Stimulated activated CD8-positive, alpha-beta memory T cell treated with anti-CD3 and anti-CD28 coated beads, Interleukin-4, amount 100 ng/mL, for 24 hours (primary cell): ENCODE results near the gene CSTF3.
"Not testable (repeated sequence)": the region's sequence is repeated elsewhere in the genome, so short reads cannot be mapped to it uniquely, and the experiment has no call there.

Source experiments
- DNase-seq: peaks from one replicate; pipeline ENCODE4 v3.0.0-alpha.2; 2020; ENCODE audit warnings: low read depth

Gene CSTF3

DNA sequence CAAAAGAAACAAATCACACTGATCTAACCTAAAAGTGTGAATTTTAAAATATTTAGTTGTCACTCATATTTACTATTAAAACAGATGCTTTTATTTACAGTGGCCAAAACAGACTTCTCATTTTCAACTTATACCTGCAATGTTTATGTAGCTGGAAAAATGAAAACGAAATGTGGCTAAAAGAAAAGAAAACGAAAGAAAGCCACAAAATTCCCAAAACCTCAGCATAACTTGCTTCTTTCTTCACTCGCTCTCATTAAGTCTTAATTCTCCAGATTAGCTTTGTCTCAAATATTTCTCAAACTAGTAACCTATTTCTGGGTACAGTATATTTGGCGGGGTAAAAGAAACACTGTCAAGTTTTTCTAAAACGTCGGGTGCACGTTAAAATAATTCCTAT, 693 bp downstream of the CSTF3 start:
- DNase-seq: no peak

DNA sequence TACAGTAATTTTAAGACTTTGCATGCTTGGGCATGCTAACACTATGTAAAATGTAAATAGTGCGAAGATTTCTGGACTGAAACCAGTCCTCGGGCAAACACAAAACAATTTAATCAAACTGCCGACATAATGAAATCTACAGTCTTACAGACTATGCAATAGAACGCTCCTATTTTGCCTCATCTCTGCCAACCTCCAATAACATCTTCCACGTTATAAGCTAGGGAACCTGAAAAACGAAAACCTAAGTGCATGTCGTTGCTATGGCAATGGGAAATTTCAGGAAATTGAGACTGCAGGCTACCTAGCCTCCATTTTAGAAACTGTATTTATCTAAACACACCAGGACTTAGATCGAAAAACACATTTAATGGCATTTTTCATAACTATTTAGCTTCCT, 1.1 kb downstream of the CSTF3 start:
- no peak for DNase-seq

DNA sequence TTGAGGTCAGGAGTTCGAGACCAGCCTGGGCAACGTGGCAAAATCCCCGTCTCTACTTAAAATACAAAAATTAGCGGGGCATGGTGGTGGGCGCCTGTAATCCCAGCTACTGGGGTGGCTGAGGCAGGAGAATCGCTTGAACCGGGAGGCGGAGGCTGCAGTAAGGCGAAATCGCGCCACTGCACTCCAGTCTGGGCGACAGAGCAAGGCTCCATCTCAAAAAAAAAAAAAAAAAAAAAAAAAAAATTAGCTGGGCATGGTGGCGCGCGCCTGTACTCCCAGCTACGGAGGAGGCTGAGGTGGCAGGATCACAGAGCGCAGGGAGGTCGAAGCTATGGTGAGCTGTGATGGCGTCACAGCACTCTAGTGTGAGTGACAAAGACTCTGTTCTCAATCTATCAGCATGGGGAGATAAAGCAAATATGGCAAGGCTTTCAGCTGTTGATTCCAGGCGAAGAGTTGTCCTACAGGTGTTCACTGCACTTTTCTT, 1.9 kb downstream of the CSTF3 start:
- not testable (repeated sequence) for DNase-seq

DNA sequence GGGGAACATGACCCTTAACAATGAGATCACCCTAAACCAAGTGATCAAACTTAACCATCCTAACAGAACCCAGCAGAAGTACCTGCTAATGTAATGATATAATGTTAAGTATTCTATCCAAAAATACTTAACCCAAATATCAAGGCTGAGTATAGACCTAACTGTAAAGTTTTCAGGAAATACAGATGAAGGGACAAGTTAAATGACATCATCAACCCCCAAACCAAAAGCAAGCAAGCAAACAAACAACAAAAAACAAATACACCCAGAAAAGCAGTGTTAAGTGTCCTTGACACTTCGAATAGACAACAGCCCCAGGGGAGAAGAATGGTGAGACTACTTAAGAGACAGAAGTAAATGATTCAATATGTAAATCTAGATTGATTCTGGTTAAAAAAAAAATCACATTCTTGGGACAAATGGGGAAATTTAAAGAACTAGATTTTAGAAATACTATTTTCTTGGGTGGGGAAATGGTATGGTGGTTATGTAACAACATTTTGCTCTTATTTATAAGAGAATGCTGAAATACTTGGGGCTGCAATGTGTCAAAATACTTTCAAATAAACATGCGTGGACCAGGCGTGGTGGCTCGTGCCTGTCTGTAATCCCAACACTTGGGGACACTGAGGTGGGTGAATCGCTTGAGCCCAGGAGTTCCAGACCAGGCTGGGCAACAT, 2.5 kb downstream of the CSTF3 start:
- no peak for DNase-seq

DNA sequence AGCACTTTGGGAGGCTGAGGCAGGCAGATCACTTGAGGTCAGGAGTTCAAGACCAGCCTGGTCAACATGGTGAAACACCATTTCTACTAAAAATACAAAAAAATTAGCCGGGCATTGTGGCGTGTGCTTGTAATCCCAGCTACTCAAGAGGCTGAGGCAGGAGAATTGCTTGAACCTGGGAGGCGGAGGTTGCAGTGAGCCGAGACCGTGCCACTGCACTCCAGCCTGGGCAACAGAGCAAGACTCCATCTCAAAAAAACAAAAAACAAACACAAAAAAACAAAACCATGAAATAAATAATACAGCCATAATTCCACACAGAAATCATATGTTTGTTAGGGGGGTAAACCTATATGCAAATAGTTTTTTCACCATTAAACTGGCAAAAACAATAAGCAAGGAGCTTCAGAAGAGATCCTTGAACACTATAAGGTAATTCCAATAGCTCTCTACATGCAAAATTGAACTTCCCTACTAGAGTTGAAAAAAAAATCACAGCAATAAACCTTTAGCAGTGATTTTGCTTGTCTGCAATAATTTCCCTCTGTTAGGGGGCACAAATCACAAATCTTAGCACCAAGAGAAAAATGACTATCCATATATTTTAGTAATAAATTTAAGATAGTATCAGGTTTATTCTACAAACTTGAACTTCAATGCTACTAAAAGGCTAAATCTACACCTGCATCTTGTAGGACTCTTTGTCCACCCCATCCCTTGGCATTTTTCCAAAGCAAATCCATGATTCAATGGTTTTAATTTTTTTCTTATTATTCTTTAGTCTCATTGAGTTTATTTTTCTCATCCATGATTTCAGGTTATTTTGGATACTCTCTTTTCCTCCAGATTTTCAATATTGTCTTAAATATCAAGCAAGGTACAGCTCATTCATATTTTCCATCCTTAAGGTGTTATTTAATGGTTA, 3.9 kb downstream of the CSTF3 start:
- no peak for DNase-seq

DNA sequence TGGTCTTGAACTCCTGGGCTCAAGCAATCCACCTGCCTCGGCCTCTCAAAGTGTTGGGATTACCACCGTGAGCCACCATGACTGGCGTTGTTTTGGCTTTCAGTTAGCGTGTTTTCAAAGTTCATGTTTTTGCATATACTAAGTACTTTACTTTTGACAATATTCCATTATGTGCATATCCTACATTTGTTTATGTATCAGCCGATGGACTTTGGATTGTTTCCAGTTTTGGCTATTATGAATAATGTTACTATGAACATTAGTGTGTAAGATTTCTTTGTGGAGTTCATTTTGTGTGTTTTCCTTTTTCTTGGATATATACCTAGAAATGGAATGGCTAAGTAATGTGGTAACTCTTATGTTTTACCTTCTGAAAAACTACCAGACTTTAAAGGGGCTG, 9.9 kb downstream of the CSTF3 start:
- DNase-seq: no peak

DNA sequence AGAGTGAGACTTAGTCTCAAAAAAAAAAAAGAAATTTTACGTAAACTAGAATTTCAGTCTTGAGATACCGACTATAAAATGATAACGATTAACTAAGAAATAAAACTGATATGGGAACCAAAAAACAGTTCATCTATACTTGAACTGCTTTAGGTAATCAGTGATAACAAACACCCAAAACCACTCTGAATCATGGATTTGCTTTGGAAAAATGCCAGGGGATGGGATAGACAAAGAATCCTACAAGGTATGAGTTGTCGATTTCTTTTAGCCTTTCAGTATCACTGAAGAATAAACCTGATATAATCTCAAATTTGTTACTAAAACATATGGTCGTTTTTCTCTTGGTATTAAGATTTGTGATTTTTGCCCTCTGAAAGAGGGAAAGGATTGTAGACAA, 13.7 kb downstream of the CSTF3 start:
- no peak for DNase-seq

DNA sequence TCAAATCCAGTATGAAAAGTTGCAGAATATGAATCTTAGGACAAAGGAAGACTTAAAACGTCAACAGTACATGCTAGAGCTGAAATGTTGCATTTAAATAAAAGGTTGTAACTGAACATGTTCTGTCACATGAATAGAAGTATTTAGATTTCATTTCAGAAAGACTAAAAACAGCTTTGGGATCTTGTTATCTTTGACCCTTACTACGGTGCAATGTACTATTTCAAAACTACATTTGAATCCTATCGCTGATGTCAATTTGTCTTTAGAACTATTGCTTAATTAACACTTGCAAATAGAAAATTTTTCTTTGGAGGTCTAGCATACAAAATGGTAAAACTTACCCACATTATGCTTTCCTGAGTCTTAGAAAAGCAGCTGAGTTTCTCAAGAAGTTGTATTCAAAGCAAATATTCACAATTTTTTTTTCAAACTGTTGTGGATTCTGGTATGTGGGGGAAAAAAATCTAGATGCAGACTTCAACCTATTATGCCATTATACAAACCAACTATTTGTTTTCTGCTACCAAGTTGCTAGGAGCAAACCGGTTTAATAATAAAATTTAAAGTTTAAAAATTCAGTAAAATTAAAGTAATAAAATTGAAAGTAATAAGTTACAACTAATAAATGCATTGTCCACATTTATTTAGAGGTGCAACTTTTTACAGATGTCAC, 25.4 kb downstream of the CSTF3 start:
- DNase-seq: no peak

DNA sequence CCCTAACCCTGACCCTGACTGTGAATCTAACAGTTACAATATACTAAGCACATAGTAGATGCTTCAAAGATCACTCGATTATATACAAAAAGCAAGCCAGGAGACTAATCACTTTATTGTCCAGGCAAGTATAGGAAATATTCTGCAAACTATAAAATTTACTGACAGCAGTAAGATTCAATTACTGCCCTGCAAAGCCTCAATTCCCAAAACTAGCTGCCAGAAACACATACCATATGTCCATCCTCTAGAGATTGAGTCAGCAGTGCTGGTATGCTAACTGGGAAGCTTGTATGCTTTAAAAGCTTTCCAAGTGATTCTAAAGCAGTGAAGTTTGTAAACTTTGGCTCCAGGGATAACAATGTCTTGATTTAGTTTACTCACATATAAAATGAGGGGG, 26.1 kb downstream of the CSTF3 start:
- no peak for DNase-seq

DNA sequence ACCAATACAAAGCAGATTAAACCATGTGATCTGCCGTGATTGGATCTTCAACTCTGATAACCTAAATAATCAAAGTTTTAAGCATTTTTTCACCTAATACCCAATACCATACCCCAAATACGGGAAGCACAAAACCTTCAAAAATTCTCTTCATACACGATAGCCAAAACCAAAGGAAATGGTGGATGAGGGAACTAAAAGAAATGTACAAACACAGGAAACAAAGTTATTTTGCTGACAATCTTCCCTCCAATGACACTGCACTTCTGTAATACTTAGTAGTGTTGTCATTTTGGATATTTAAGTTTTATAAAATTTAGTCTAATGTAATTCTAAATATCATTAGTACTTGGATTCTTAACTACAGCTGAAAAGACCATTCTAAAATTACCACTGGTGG, 27.0 kb downstream of the CSTF3 start:
- no peak for DNase-seq

DNA sequence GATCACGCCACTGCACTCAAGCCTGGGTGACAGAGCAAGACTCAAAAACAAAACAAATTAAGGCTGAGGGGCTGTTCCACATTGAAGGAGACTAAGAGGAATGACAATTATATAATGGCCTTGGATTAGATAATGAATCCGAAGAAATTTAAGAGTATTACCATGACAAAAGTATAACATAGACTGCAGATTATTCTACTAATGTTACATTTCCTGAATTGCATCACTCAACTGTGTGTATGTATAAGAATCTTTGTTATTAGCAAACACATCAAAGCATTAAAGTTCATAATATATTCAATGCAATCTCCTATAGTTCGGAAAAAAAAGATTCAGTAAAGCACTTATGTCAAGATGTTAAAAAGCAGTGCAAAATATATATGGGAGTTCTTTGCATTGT, 27.5 kb downstream of the CSTF3 start:
- DNase-seq: no peak

DNA sequence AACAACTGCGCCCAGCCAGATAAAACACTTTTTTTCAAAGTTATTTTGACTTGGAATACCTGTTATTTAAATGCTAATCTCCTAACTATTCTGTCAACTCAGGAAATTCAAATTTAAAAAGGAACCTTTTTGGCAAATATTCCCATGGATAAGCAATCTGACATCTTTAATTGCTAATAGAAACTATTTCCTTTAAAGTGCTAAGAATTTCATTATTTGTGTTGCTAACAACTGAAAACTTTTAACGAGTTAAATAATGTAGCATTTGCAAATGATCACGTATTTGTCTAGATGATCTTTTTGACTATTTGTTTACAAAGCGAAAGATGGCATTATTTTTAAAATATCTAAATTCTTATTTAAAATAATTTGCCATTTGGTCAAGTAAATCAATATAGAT, 28.8 kb downstream of the CSTF3 start:
- no peak for DNase-seq

DNA sequence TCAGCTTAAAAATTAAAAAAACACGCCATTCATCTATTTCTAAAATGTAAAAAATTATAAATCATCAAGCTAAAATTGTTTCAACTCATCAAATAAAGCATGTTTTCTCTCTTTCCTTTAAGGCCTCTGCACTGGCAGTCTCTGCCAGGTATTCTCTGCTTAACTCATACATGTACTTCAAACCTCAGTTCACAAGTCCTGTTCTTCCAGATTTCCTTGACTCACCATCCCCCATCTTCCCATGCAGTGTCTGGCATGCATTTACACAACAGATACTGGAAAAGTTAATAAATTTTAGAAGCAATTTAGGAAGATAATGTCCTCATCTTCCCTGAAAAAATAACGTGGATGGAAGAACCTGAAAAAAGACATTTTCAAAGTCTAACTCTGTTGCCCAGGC, 32.5 kb downstream of the CSTF3 start:
- no peak for DNase-seq

DNA sequence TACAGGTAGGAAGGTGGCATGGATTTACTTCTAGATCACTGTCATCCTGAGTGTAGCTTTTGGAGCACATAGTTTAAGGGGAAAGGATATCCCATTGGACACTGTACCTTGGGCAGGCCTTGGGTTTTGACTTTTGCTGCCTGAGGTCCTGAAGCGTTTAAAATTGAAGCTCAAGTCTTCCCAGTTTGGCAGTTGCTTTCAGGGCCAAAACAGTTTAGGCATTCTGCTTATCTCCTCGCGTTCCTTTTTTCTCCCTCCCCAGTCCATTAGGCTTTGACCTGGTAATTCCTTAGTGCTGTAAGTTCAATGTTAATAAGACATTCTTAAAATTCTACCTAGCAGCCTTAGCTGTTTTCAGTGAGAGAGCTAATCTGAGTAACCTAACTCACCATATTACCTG, 35.7 kb downstream of the CSTF3 start:
- DNase-seq: no peak

DNA sequence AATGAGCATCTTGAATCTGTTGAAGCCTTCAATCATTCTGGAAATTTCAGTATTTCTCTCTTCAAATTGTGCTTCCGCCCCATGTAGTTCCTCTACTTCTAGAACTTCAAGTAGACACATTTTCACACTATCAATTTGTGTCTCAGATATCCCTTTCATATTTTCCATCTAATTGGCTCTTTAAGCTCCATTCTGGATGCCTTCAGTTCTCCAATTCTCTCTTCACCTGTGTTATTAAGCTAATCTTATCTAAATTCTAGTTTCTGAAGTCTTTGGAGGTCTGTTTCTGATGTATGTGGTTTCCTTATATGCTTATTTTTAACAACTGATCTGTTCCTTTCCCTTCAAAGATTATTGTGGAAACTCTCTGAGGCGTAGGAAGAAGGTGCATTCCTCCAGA, 36.3 kb downstream of the CSTF3 start:
- no peak for DNase-seq

DNA sequence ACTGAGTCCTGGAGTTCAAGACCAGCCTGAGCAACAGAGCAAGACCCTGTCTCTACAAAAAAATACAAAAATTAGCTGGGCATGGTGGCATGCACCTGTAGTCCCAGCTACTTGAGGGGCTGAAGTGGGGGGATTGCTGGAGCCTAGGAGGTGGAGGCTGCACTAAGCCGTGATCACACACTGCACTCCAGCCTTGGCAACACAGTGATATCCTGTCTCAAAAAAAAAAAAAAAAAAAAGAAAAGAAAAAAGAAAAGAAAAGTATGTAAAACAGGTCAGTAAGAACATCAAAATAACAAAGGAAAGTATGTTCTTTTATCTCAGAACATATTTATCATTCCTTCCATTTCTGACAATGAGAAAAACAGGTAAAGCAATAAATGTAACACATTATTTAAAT, 38.6 kb downstream of the CSTF3 start:
- not testable (repeated sequence) for DNase-seq

DNA sequence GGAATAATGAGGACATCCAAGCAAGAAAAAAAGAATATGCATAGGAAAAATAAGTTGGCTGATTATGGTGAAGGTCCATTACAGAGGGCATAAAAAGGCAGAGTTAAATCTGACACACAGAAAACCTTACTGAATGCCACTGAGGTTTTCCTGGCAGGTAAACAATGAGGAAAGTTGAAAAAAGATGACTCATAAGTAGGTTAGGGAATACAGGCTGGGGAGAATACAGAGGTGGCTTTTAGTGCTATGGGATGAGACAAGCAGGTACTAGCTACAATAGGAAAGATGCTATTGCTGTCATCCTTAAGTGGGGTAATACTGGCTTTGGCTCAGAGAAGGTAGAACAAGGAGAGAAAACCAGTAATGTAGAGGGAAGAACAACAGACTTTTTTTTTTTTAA, 44.7 kb downstream of the CSTF3 start:
- DNase-seq: no peak

DNA sequence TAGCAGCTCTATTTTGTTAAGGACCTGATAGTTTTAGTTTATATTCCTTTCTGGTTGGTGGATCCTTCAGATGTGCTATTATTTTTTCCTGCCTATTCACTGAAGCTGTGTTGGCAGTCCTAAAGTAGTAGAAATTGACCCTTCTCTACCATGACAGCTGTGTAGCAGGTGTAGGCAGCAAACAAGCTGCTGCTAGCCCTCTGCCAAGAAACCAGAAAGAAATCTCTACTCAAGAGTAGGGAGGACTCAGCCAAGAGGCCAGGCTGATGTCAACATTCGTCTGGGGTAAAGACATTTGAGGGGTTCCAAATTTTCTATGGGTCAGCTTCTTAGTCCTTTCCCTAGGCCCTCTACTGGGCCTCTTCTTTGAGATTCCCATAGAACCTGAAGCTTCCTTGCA, 51.2 kb downstream of the CSTF3 start:
- DNase-seq: no peak

DNA sequence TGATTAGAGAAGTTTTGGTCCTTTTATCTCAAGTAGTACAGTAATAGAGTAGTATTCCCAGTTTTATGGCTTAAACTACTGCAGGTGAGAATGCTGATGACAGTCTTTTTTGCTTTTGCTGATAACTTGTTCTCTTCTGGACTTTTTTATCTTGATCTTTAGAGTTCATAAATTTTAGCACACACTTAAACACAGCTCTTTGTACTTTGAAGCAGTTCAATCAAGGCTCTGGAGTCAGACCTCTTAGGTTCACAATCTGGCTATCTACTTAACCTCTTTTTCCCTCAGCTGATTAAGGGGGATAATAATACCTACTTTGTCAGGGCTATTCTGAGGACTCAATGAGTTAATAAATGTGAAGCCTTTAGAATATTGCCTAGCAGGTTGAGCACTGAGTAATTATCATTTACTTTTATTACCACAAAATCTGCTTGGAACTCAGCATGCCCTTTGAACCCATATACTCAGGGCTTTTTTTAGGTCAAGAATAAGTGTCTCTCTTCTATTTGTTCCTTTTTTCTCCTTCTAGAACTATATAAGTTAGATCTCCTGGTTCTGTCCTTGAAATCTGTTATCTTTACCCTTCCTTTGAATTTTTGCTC, 51.9 kb downstream of the CSTF3 start:
- DNase-seq: no peak

DNA sequence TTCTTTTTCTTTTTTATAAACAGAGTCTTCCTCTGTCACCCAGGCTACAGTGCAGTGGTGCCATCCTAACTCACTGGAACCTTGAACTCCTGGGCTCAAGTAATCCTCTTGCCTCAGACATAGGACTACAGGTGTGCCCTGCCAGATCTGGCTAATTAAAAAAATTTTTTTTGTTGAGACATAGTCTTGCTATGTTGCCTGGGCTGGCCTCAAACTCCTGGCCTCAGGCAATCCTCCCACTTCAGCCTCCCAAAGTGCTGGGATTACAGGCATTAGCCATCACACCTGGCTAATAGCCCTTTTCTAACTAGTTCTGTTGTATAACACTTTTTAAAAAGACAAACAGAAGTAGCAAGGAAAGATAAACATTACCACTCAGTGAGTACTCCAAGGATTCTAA, 57.4 kb downstream of the CSTF3 start:
- DNase-seq: no peak

DNA sequence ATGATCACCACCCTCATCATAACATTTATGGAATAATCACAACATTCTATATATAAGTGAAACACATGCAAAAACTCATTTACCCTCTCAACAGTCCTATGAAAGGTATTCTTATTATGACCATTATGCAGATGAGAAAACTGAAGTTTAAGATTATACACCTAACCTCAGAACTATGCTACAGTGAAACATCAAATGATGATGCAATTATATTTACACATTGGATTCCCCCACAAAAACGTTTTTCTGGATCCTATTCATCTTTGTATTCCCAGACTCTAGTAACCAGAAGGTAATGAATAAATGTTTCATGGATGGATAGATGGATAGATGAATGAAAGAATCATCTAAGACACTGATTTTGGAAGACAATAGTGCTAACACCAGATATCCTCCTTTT, 67.1 kb downstream of the CSTF3 start:
- DNase-seq: no peak

DNA sequence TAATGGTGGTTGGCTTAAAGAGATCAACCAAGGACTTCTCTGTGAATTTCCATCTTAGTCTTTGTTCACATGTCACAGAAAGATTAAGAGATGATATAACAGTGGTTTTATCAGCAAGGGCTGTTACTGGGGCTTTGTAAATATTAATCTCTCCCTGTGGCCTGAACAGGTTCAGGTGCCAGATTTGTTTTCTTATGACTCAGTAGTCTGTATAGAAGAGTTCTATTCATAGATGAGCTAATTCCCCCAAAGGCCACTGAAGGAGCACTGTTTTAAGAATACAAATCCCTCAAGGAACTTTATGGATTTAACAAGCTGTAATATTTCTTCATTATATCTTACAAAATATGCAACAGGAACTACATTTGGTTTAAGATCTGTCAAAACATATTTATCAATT, 71.5 kb downstream of the CSTF3 start:
- no peak for DNase-seq

DNA sequence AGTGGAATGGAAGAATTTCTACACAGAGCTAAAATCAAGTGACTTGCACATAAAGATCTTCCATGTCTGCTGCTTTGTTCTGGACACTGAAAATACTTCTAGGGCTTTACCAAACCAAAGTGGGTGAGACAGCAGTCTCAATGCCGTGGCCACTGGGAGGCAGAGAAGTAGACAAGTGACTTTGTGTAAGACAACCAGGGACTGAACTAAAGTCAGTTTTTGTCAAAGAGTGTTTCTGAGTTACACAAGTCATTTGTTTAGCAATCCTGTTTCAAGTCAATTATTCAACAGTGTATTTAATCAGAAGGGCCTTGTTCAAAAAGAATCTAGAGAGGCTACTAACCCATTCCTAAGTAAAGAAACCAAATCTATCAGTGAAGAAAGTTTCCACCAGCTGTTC, 75.3 kb downstream of the CSTF3 start:
- DNase-seq: no peak
